ENCODE measurements around the gene ZNF273. TPM values are rescaled to one million over a fixed set of nuclear protein-coding genes. Genes with fewer than 3 reads are reported as not detected.
"Not testable (repeated sequence)": the region's sequence is repeated elsewhere in the genome, so short reads cannot be mapped to it uniquely, and the experiment has no call there.

ZNF273 gene
- total RNA-seq, 1 experiment from 2014 or later: 17.9 TPM

DNA sequence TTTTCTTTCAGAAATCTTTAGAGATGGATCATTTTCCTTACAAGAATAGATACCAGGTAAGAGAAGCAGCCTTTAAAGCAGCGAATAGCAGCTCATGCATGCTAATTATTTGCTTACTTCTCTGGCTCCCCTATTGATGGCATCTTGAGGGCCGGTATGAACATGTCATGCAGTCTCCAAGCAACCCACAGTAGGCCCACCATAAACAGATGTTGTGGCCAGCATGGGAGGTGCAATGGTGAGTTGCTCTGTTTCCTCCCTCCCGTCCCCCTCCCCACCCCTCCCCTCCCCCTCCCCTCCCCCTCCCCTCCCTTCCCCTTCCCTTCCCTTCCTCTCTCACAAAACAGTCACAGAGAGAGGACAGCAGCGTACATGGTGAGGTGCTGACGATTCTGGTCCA, 9.7 kb upstream of the ZNF273 start:
- Histone ChIP-seq H2BK5ac (ENCODE audit: insufficient read length, low read length) (no peak overlapping the region), H3K4ac (ENCODE audit: low read depth, low read length) (no peak overlapping the region), H3K23me2 (ENCODE audit: insufficient read length, low read depth, low read length, poor library complexity, severe bottlenecking) (peaks cover 11% of the 10 kb centered on the region), H3K9ac (ENCODE audit: extremely low read depth, insufficient read length, low read length) (no peak overlapping the region), H3K4me1 (ENCODE audit: insufficient read depth, low read length) (no peaks in the 10 kb centered on the region), H3K14ac (ENCODE audit: insufficient read depth, low read length) (no peak overlapping the region), H2BK12ac (ENCODE audit: insufficient read length, low read depth, low read length) (no peak overlapping the region), H3T11ph (ENCODE audit: low read length) (no peak overlapping the region), H3K56ac (ENCODE audit: insufficient read length, low read depth, low read length) (no peak overlapping the region), H3K27ac (ENCODE audit: insufficient read length, low read depth, low read length) (no peak overlapping the region), H3K27me3 (ENCODE audit: insufficient read depth, low read length) (peaks cover 23% of the 10 kb centered on the region; the same call in 1 of the 2 replicates), H4K91ac (ENCODE audit: insufficient read length, low read depth, low read length) (no peak overlapping the region), H2BK20ac (ENCODE audit: low read depth, low read length, poor library complexity, severe bottlenecking) (no peak overlapping the region), H3K79me1 (ENCODE audit: insufficient read depth, low read depth, low read length, poor library complexity, severe bottlenecking) (no peaks in the 10 kb centered on the region), H3K4me2 (ENCODE audit: insufficient read depth, insufficient read length, low read length) (no peak overlapping the region), H3K23ac (ENCODE audit: insufficient read length, low read depth, low read length) (no peak overlapping the region), H4K8ac (replicated peaks; ENCODE audit: insufficient read length, low read depth, low read length) (no peak overlapping the region), H4K20me1 (ENCODE audit: control insufficient read depth, insufficient read depth, insufficient read length) (no peaks in the 10 kb centered on the region), H3K18ac (ENCODE audit: insufficient read length, low read depth, low read length) (no peak overlapping the region), H2AK5ac (ENCODE audit: insufficient read length, low read length) (no peak overlapping the region), H2AFZ (ENCODE audit: low read length) (no peak overlapping the region), H2BK15ac (ENCODE audit: low read depth, low read length) (no peak overlapping the region), H3K9me3 (ENCODE audit: control insufficient read depth, low read depth, low read length) (no peaks in the 10 kb centered on the region), H2BK120ac (ENCODE audit: low read depth, low read length, poor library complexity, severe bottlenecking) (no peak overlapping the region), H3K79me2 (ENCODE audit: insufficient read depth, low read length) (no peaks in the 10 kb centered on the region), H4K5ac (ENCODE audit: insufficient read length, low read depth, low read length) (no peak overlapping the region)
- Mint-ChIP-seq H3K27me3 (ENCODE audit: low read depth) (peaks cover 46% of the 10 kb centered on the region), H3K36me3 (ENCODE audit: insufficient read depth in 1 of 3, low read depth in 3 of 3) (no peaks in the 10 kb centered on the region; a peak in 1 of 7 replicates), H3K9me3 (no peaks in the 10 kb centered on the region), H3K27ac (no peak overlapping the region), H3K4me1 (peaks cover 4 to 14% of the 10 kb centered on the region in 2 experiments), H3K4me3 (no peak overlapping the region)
- DNase-seq: no peak
- TF ChIP-seq, protein P1, sequence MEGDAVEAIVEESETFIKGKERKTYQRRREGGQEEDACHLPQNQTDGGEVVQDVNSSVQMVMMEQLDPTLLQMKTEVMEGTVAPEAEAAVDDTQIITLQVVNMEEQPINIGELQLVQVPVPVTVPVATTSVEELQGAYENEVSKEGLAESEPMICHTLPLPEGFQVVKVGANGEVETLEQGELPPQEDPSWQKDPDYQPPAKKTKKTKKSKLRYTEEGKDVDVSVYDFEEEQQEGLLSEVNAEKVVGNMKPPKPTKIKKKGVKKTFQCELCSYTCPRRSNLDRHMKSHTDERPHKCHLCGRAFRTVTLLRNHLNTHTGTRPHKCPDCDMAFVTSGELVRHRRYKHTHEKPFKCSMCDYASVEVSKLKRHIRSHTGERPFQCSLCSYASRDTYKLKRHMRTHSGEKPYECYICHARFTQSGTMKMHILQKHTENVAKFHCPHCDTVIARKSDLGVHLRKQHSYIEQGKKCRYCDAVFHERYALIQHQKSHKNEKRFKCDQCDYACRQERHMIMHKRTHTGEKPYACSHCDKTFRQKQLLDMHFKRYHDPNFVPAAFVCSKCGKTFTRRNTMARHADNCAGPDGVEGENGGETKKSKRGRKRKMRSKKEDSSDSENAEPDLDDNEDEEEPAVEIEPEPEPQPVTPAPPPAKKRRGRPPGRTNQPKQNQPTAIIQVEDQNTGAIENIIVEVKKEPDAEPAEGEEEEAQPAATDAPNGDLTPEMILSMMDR (conservative IDR thresholded peaks at IDR 0.05): no peak
- no CpG with 5 or more reads among the region's 5 CpGs for WGBS (ENCODE audit: extremely low coverage, insufficient read length, low lambda C conversion rate)

DNA sequence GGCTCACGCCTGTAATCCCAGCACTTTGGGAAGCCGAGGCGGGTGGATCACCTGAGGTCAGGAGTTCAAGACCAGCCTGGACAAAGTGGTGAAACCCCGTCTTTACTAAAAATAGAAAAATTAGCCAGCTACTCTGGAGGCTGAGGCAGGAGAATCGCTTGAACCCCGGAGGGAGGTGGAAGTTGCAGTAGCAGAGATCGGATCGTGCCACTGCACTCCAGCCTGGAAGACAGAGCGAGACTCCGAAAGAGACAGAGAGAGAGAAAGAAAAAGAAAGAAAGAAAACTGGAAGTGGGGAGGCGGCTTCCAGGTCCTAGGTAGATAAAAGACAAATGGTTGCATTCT, 640 bp upstream of the ZNF273 start:
- DNase-seq; H3K56ac ChIP-seq (ENCODE audit: insufficient read length, low read depth, low read length); H3K36me3 Mint-ChIP-seq (ENCODE audit: insufficient read depth in 1 of 3, low read depth in 3 of 3); H3K14ac ChIP-seq (ENCODE audit: insufficient read depth, low read length); H2AK5ac ChIP-seq (ENCODE audit: insufficient read length, low read length); H3K27ac ChIP-seq (ENCODE audit: insufficient read length, low read depth, low read length); H2BK15ac ChIP-seq (ENCODE audit: low read depth, low read length); H3K4me2 ChIP-seq (ENCODE audit: insufficient read depth, insufficient read length, low read length); H3K79me1 ChIP-seq (ENCODE audit: insufficient read depth, low read depth, low read length, poor library complexity, severe bottlenecking); H3K27me3 ChIP-seq (ENCODE audit: insufficient read depth, low read length); H3K9me3 Mint-ChIP-seq; H3K9ac ChIP-seq (ENCODE audit: extremely low read depth, insufficient read length, low read length); H3T11ph ChIP-seq (ENCODE audit: low read length); H4K91ac ChIP-seq (ENCODE audit: insufficient read length, low read depth, low read length); H3K23ac ChIP-seq (ENCODE audit: insufficient read length, low read depth, low read length); H2BK5ac ChIP-seq (ENCODE audit: insufficient read length, low read length); H3K23me2 ChIP-seq (ENCODE audit: insufficient read length, low read depth, low read length, poor library complexity, severe bottlenecking); H2BK12ac ChIP-seq (ENCODE audit: insufficient read length, low read depth, low read length); H4K5ac ChIP-seq (ENCODE audit: insufficient read length, low read depth, low read length); H2BK120ac ChIP-seq (ENCODE audit: low read depth, low read length, poor library complexity, severe bottlenecking); H3K4me1 ChIP-seq (ENCODE audit: insufficient read depth, low read length); H3K4ac ChIP-seq (ENCODE audit: low read depth, low read length); H4K8ac ChIP-seq (replicated peaks; ENCODE audit: insufficient read length, low read depth, low read length); H3K9me3 ChIP-seq (ENCODE audit: control insufficient read depth, low read depth, low read length); H3K27me3 Mint-ChIP-seq (ENCODE audit: low read depth); H3K18ac ChIP-seq (ENCODE audit: insufficient read length, low read depth, low read length); H2BK20ac ChIP-seq (ENCODE audit: low read depth, low read length, poor library complexity, severe bottlenecking); H4K20me1 ChIP-seq (ENCODE audit: control insufficient read depth, insufficient read depth, insufficient read length): not testable (repeated sequence)
- WGBS (ENCODE audit: extremely low coverage, insufficient read length, low lambda C conversion rate): no CpG with 5 or more reads among the region's 11 CpGs
- Histone ChIP-seq H2AFZ (ENCODE audit: low read length) (peak overlapping the region; percentile 82), H3K79me2 (ENCODE audit: insufficient read depth, low read length) (peaks cover 21% of the 10 kb centered on the region; the same call in 1 of the 2 replicates)
- Mint-ChIP-seq H3K4me1 (peaks cover 29 to 38% of the 10 kb centered on the region in 2 experiments), H3K27ac (peak overlapping the region; percentile 82 to 99 (median 94); a peak in 6 of 7 replicates), H3K4me3 (peak overlapping the region; percentile 18 to 97; a peak in 4 of 5 replicates)
